HepG2 (cell line): ENCODE results near the gene PXK. TPM values are rescaled to one million over a fixed set of nuclear protein-coding genes. Genes with fewer than 3 reads are reported as not detected.

ENCODE experiments used
- ATAC-seq: fragments of 200-7000 bp; cut with Tn5 transposase; 3 replicates; pipeline ENCODE4 v1.9.1; 2020; ENCODE audit warnings: mild to moderate bottlenecking, moderate library complexity
- Bru-seq: library from RNA; stranded (reverse); fragments of 400-500 nt; gene quantifications from one replicate; lab custom pipeline; 2021; lab: Mats Ljungman, UMichigan
- BruChase-seq, 2 experiments: library from RNA; stranded (reverse); fragments of 400-500 nt; gene quantifications; one replicate each; lab custom pipeline; 2021; lab: Mats Ljungman, UMichigan
- BruUV-seq: library from RNA; stranded (reverse); fragments of 400-500 nt; replicated peaks from 2 replicates; lab custom pipeline; 2021; lab: Mats Ljungman, UMichigan
- CTCF ChIA-PET: fragments of 300-600 bp; formaldehyde crosslinking; extraction: SDS; loops from one replicate; lab custom pipeline; 2021; ENCODE audit warnings: low total read pairs, inconsistent platforms, low intra/inter-chr PET ratio; lab: Yijun Ruan, JAX
- POLR2A ChIA-PET: fragments of 350-600 bp; sonication (Branson Sonifier 250); formaldehyde crosslinking; loops from one replicate; lab custom pipeline; 2020; ENCODE audit warnings: antibody characterized with exemption, inconsistent platforms; lab: Yijun Ruan, JAX
- DNase-seq: peaks from one replicate; pipeline ENCODE4 v3.0.0-alpha.2; 2015; ENCODE audit warnings: low spot score
- FAIRE-seq: peaks from 3 replicates; lab custom pipeline; 2011; peaks lifted over from hg19 to GRCh38; lab: Jason Lieb, UNC
- H2AFZ ChIP-seq: one replicate; pipeline ENCODE4 v1.6.1; 2011; ENCODE audit warnings: low read length, inconsistent platforms
- H3K27ac ChIP-seq: fragments of 300-600 bp; 3 replicates; pipeline ENCODE4 v1.8.0; 2011; ENCODE audit warnings: mixed run types, mild to moderate bottlenecking, mixed read lengths, low read length, inconsistent platforms; ENCODE audit not compliant: insufficient read depth; ENCODE audit errors: extremely low read length
- H3K27me3 ChIP-seq, 2 experiments: fragments of 200-600 bp in 1 of 2; 2 replicates in 1 of 2; 3 replicates in 1 of 2; pipeline versions ENCODE4 v1.6.0 to v1.8.0; 2011; ENCODE audit warnings: low read length in 2 of 2, mild to moderate bottlenecking in 2 of 2, moderate library complexity in 2 of 2, inconsistent platforms in 1 of 2; ENCODE audit not compliant: insufficient read depth in 2 of 2, control insufficient read depth in 1 of 2
- H3K36me3 ChIP-seq, 2 experiments: fragments of 200-600 bp in 1 of 2; replicated peaks in 1 of 2; 2 replicates in 1 of 2; 3 replicates in 1 of 2; pipeline versions ENCODE4 v1.5.1 to v1.8.0; 2011; ENCODE audit warnings: low read length in 2 of 2, inconsistent platforms in 1 of 2; ENCODE audit not compliant: insufficient read depth in 2 of 2, control insufficient read depth in 1 of 2
- H3K4me1 ChIP-seq: 2 replicates; pipeline ENCODE4 v1.5.1; 2012; ENCODE audit warnings: low read length, inconsistent platforms; ENCODE audit not compliant: insufficient read depth
- H3K4me2 ChIP-seq: 2 replicates; pipeline ENCODE4 v1.6.0; 2011; ENCODE audit warnings: low read depth, low read length, inconsistent platforms
- H3K4me3 ChIP-seq, 3 experiments: fragments of 200-600 bp in 1 of 3; sonication (generic), shearing (Covaris generic) in 1 of 3; replicated peaks in 1 of 3; 2 replicates each; pipeline ENCODE4 v1.5.1; 2011 to 2016; ENCODE audit warnings: low read length in 3 of 3, inconsistent platforms in 2 of 3, low read depth in 2 of 3, mild to moderate bottlenecking in 2 of 3, control low read depth in 1 of 3, mixed read lengths in 1 of 3; ENCODE audit not compliant: insufficient read depth in 1 of 3
- H3K79me2 ChIP-seq: one replicate; pipeline ENCODE4 v1.6.1; 2011; ENCODE audit warnings: low read length, inconsistent platforms; ENCODE audit not compliant: insufficient read depth
- H3K9ac ChIP-seq: 2 replicates; pipeline ENCODE4 v1.6.0; 2011; ENCODE audit warnings: mild to moderate bottlenecking, low read depth, low read length, inconsistent platforms; ENCODE audit not compliant: insufficient read depth
- H3K9me3 ChIP-seq: 2 replicates; pipeline ENCODE4 v1.5.1; 2012; ENCODE audit warnings: mild to moderate bottlenecking, low read length
- H4K20me1 ChIP-seq: 2 replicates; pipeline ENCODE4 v1.6.0; 2011; ENCODE audit warnings: inconsistent platforms, mild to moderate bottlenecking, low read length, moderate library complexity; ENCODE audit not compliant: insufficient read depth
- CENPT ChIP-seq: sonication (generic); formaldehyde crosslinking; IDR thresholded peaks from 2 replicates; pipeline ENCODE4 v1.8.0; 2022; ENCODE audit warnings: low read depth, mild to moderate bottlenecking, moderate library complexity, missing genetic modification reagents
- HDAC1 ChIP-seq: sonication (generic); formaldehyde crosslinking; IDR thresholded peaks from 2 replicates; pipeline ENCODE4 v1.5.1; 2020; ENCODE audit warnings: mild to moderate bottlenecking, missing genetic modification reagents
- ISX ChIP-seq: sonication (generic); formaldehyde crosslinking; conservative IDR thresholded peaks from 2 replicates; pipeline ENCODE4 v1.5.0; 2020; ENCODE audit warnings: missing genetic modification reagents
- KDM1A ChIP-seq: IDR thresholded peaks from 2 replicates; pipeline ENCODE4 v1.6.1; 2016; ENCODE audit warnings: missing compliant biosample characterization
- NR2F1 ChIP-seq, 2 experiments: fragments of 450-650 bp in 1 of 2; formaldehyde crosslinking in 1 of 2; IDR thresholded peaks; 2 replicates each; pipeline versions ENCODE4 v1.5.0 to v1.6.1; 2016 to 2020; ENCODE audit warnings: mild to moderate bottlenecking in 1 of 2, missing compliant biosample characterization in 1 of 2, missing genetic modification reagents in 1 of 2, moderate library complexity in 1 of 2
- RCOR2 ChIP-seq: IDR thresholded peaks from 2 replicates; pipeline ENCODE4 v1.6.1; 2016; ENCODE audit warnings: missing biosample characterization, missing genetic modification reagents
- TAF15 ChIP-seq: fragments of 200-400 bp; formaldehyde crosslinking; IDR thresholded peaks from one replicate; pipeline ENCODE4 v1.6.1; 2018; ENCODE audit warnings: mild to moderate bottlenecking, low read depth, low read length; ENCODE audit not compliant: poor library complexity, severe bottlenecking
- ZFP36L2 ChIP-seq: sonication (generic); formaldehyde crosslinking; IDR thresholded peaks from 2 replicates; pipeline ENCODE4 v1.4.0; 2020; ENCODE audit warnings: missing genetic modification reagents
- WGBS: methylation state at CpG from one replicate; pipeline ENCODE4 v1.1.6; 2017; ENCODE audit warnings: low lambda C conversion rate; 5-methylcytosine and 5-hydroxymethylcytosine counted together
- in situ Hi-C: cut with HindIII; loops from 2 replicates; pipeline ENCODE4 v1.10.0; 2017; ENCODE audit warnings: low pct_unique_long_range_greater_than_20kb; ENCODE audit not compliant: extremely low pct_ligation_motif_present
- intact Hi-C: fragments of 100-400 bp; cut with micrococcal nuclease; formaldehyde crosslinking; loops from one replicate; pipeline ENCODE4 v1.10.0; 2022; ENCODE audit not compliant: unreplicated experiment
- long read RNA-seq, 2 experiments: library from RNA in 1 of 2; library from polyadenylated mRNA in 1 of 2; stranded (forward) in 1 of 2; unstranded in 1 of 2; transcript quantifications; one replicate each; pipeline ENCODE4 v2.0.0, GENCODE V29; 2019 to 2022
- polyA minus RNA-seq, 3 experiments: library from RNA; depleted of rRNA, polyadenylated mRNA; stranded (reverse); fragments of >200 nt; gene quantifications; 2 replicates each; pipeline ENCODE4 v1.2.3, GENCODE V29; 2011; ENCODE audit warnings: low replicate concordance in 1 of 3
- polyA plus RNA-seq, 8 experiments: library from polyadenylated mRNA; depleted of rRNA in 3 of 8; stranded (reverse) in 7 of 8; unstranded in 1 of 8; fragments of >200 nt; fragmentation: Illumina TruSeq in 4 of 8; extraction: Trizol in 4 of 8; gene quantifications; 2 replicates each; pipeline versions ENCODE4 v1.2.1 to v1.2.3, GENCODE V29; 2011 to 2016; ENCODE audit warnings: low read depth in 4 of 8, missing spikeins in 1 of 8, mixed read lengths in 1 of 8; ENCODE audit not compliant: insufficient read depth in 1 of 8
- total RNA-seq, 5 experiments: library from RNA; depleted of rRNA; stranded (reverse); fragments of >200 nt; fragmentation: Illumina TruSeq; extraction: Trizol; gene quantifications; 2 replicates each; pipeline ENCODE4 v1.2.3, GENCODE V29; 2016; ENCODE audit warnings: low read depth in 1 of 5
- TF ChIP-seq, protein P1 (sequence below): sonication (generic); formaldehyde crosslinking; IDR thresholded peaks from 2 replicates; pipeline ENCODE4 v1.4.0; 2020; ENCODE audit warnings: mild to moderate bottlenecking, missing genetic modification reagents, borderline replicate concordance
- TF ChIP-seq, protein P2 (sequence below): sonication (generic); formaldehyde crosslinking; IDR thresholded peaks from 2 replicates; pipeline ENCODE4 v1.4.0; 2020; ENCODE audit warnings: mild to moderate bottlenecking, low read depth, missing genetic modification reagents
- TF ChIP-seq, protein P3 (sequence below): IDR thresholded peaks from 2 replicates; pipeline ENCODE4 v1.6.1; 2016; ENCODE audit warnings: missing genetic modification reagents, missing compliant biosample characterization

Gene PXK
- total RNA-seq (2016; rRNA removed; fragmentation: Illumina TruSeq; extraction: Trizol) (5.8 and 6.4 TPM in 2 replicates), polyA plus RNA-seq (2011; rRNA removed) (15.2 and 18.6 TPM in 2 replicates), polyA minus RNA-seq (2011; rRNA and poly(A)+ RNA removed; ENCODE audit: low replicate concordance) (5.6 and 21.2 TPM in 2 replicates), Bru-seq, nascent RNA (percentile 52 among the genes with signal in this experiment), BruChase-seq, experiment 1, labeled RNA remaining after a 6-hour chase (percentile 54 among the genes with signal in this experiment), BruChase-seq, experiment 2, labeled RNA remaining after a 2-hour chase (percentile 50 among the genes with signal in this experiment)
- 1.8 and 2.2 TPM in 2 replicates for total RNA-seq (2016; cell fraction: cytosol; rRNA removed; fragmentation: Illumina TruSeq; extraction: Trizol; ENCODE audit: low read depth)
- 6.2 and 6.4 TPM in 2 replicates for total RNA-seq (2016; cell fraction: insoluble cytoplasmic fraction; rRNA removed; fragmentation: Illumina TruSeq; extraction: Trizol)
- 2.6 and 2.9 TPM in 2 replicates for total RNA-seq (2016; cell fraction: membrane; rRNA removed; fragmentation: Illumina TruSeq; extraction: Trizol)
- 3.7 and 5.2 TPM in 2 replicates for total RNA-seq (2016; cell fraction: nucleus; rRNA removed; fragmentation: Illumina TruSeq; extraction: Trizol)
- polyA plus RNA-seq (2011; cell fraction: cytosol; rRNA removed): 11.0 and 12.7 TPM in 2 replicates
- 12.6 and 12.8 TPM in 2 replicates for polyA plus RNA-seq (2011; cell fraction: nucleus; rRNA removed)
- polyA plus RNA-seq (2012): 16.4 and 17.0 TPM in 2 replicates
- polyA plus RNA-seq (2016; cell fraction: cytosol; fragmentation: Illumina TruSeq; extraction: Trizol; ENCODE audit: low read depth): 0.76 and 0.80 TPM in 2 replicates
- polyA plus RNA-seq (2016; cell fraction: insoluble cytoplasmic fraction; fragmentation: Illumina TruSeq; extraction: Trizol; ENCODE audit: low read depth): 6.2 and 8.2 TPM in 2 replicates
- 1.8 and 2.3 TPM in 2 replicates for polyA plus RNA-seq (2016; cell fraction: membrane; fragmentation: Illumina TruSeq; extraction: Trizol; ENCODE audit: low read depth)
- polyA plus RNA-seq (2016; cell fraction: nucleus; fragmentation: Illumina TruSeq; extraction: Trizol; ENCODE audit: insufficient read depth, low read depth): 6.6 and 7.1 TPM in 2 replicates
- 12.4 and 13.2 TPM in 2 replicates for polyA minus RNA-seq (2011; cell fraction: cytosol; rRNA and poly(A)+ RNA removed)
- polyA minus RNA-seq (2011; cell fraction: nucleus; rRNA and poly(A)+ RNA removed): 33.3 and 36.6 TPM in 2 replicates
- long read RNA-seq, experiment 1, partial matches to known transcripts: 5 of 11 reads
- long read RNA-seq, experiment 1, other reads (novel, unspliced or antisense): 4 of 11 reads
- long read RNA-seq, experiment 2, partial matches to known transcripts: 1 of 16 reads
- long read RNA-seq, experiment 2, other reads (novel, unspliced or antisense): 12 of 16 reads

DNA sequence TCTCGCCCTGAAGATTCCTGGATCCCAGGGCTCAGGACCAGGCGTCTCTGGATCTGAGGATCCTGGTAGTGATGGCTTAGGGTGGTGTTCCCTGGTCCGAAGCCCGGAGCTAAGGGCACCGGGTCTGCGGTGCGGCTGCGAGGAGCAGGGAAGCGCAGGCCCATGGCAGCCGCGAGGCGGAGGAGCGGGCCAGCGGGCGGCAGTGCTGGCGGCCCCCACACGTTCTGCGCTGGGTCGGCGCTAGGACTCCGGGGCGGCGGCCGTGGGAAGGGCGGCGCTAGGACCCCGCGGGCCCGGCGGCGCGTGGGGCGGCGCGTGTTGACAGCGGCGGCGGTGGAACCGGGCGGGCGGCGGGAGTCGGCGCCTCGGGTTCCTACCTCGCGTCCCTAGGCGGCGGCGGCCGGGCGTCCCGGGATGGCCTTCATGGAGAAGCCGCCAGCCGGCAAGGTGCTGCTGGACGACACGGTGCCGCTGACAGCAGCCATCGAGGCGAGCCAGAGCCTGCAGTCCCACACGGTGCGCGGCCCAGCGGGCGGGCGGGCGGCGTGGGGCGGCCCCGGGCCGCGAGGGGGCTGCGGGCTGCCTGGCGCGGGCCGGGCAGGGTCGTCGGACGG lies at the start of gene PXK:
TSS of gene PXK (plus strand) at position 318 of the 614 bp plus-strand sequence. CDS start at position 415, 97 bp downstream.
- FAIRE-seq: no peak
- TF ChIP-seq CENPT (CRISPR knock-in tag): peak; percentile 59; the same call in 1 of the 2 replicates
- TF ChIP-seq, protein P1, sequence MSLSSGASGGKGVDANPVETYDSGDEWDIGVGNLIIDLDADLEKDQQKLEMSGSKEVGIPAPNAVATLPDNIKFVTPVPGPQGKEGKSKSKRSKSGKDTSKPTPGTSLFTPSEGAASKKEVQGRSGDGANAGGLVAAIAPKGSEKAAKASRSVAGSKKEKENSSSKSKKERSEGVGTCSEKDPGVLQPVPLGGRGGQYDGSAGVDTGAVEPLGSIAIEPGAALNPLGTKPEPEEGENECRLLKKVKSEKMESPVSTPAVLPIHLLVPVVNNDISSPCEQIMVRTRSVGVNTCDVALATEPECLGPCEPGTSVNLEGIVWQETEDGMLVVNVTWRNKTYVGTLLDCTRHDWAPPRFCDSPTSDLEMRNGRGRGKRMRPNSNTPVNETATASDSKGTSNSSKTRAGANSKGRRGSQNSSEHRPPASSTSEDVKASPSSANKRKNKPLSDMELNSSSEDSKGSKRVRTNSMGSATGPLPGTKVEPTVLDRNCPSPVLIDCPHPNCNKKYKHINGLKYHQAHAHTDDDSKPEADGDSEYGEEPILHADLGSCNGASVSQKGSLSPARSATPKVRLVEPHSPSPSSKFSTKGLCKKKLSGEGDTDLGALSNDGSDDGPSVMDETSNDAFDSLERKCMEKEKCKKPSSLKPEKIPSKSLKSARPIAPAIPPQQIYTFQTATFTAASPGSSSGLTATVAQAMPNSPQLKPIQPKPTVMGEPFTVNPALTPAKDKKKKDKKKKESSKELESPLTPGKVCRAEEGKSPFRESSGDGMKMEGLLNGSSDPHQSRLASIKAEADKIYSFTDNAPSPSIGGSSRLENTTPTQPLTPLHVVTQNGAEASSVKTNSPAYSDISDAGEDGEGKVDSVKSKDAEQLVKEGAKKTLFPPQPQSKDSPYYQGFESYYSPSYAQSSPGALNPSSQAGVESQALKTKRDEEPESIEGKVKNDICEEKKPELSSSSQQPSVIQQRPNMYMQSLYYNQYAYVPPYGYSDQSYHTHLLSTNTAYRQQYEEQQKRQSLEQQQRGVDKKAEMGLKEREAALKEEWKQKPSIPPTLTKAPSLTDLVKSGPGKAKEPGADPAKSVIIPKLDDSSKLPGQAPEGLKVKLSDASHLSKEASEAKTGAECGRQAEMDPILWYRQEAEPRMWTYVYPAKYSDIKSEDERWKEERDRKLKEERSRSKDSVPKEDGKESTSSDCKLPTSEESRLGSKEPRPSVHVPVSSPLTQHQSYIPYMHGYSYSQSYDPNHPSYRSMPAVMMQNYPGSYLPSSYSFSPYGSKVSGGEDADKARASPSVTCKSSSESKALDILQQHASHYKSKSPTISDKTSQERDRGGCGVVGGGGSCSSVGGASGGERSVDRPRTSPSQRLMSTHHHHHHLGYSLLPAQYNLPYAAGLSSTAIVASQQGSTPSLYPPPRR (CRISPR knock-in tag): no peak
- peak; percentile 18; the same call in 1 of the 2 replicates for TF ChIP-seq HDAC1 (CRISPR knock-in tag)
- TF ChIP-seq, protein P2, sequence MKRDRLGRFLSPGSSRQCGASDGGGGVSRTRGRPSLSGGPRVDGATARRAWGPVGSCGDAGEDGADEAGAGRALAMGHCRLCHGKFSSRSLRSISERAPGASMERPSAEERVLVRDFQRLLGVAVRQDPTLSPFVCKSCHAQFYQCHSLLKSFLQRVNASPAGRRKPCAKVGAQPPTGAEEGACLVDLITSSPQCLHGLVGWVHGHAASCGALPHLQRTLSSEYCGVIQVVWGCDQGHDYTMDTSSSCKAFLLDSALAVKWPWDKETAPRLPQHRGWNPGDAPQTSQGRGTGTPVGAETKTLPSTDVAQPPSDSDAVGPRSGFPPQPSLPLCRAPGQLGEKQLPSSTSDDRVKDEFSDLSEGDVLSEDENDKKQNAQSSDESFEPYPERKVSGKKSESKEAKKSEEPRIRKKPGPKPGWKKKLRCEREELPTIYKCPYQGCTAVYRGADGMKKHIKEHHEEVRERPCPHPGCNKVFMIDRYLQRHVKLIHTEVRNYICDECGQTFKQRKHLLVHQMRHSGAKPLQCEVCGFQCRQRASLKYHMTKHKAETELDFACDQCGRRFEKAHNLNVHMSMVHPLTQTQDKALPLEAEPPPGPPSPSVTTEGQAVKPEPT (CRISPR knock-in tag): no peak
- TF ChIP-seq RCOR2: no peak
- TF ChIP-seq NR2F1 (CRISPR knock-in tag; IDR thresholded peaks at IDR 0.05): no peak
- TF ChIP-seq TAF15: no peak
- TF ChIP-seq KDM1A (CRISPR knock-in tag): peak; percentile 91
- no peak for TF ChIP-seq ZFP36L2 (CRISPR knock-in tag)
- TF ChIP-seq, protein P3, sequence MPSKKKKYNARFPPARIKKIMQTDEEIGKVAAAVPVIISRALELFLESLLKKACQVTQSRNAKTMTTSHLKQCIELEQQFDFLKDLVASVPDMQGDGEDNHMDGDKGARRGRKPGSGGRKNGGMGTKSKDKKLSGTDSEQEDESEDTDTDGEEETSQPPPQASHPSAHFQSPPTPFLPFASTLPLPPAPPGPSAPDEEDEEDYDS (CRISPR knock-in tag): no peak
- TF ChIP-seq ISX (CRISPR knock-in tag): no peak

More for the DNA sequence above, at the start of gene PXK:
- Histone ChIP-seq H3K9ac (peak within 1 kb of the TSS; percentile 75), H3K4me2 (peak within 1 kb of the TSS; percentile 76), H4K20me1 (no peaks in the 10 kb centered on the region), H3K79me2 (peaks cover 9% of the 10 kb centered on the region), H3K27me3 (no peaks in the 10 kb centered on the region; a peak in 1 of 5 replicates), H3K9me3 (no peaks in the 10 kb centered on the region), H3K4me1 (peaks cover 40% of the 10 kb centered on the region), H3K4me3 (peak within 1 kb of the TSS; percentile 82 to 96 (median 91)), H2AFZ (peak within 1 kb of the TSS; percentile 11), H3K36me3 (no peaks in the 10 kb centered on the region), H3K27ac (peak within 1 kb of the TSS; percentile 49)
- CTCF ChIA-PET: no interaction called here
- BruUV-seq: no TSS peak
- ATAC-seq (peak; percentile 88), DNase-seq (peak; percentile 21)
- in situ Hi-C loops (no loop called here), intact Hi-C loops (loop anchor here (1.0 to 10.0 kb wide), 3 partner anchors 25 to 202 kb away; partner anchors contain the start of genes ACOX2 and KCTD6)
- 2% methylated on average over 15 of the region's 79 CpGs for WGBS
- POLR2A ChIA-PET: no interaction called here
